RWPE1 (cell line): ENCODE data around the gene DDX24.

Experiments
- CTCF ChIA-PET: fragments of 350-600 bp; sonication (Branson Sonifier 250); formaldehyde crosslinking; extraction: SDS; loops from one replicate; lab custom pipeline; 2021; lab: Yijun Ruan, JAX
- POLR2A ChIA-PET: fragments of 400-600 bp; formaldehyde crosslinking; extraction: SDS; loops from one replicate; lab custom pipeline; 2020; ENCODE audit warnings: antibody characterized with exemption; ENCODE audit not compliant: low non-redundant PET; lab: Yijun Ruan, JAX
- DNase-seq: peaks from one replicate; pipeline ENCODE4 v3.0.0; 2012; ENCODE audit warnings: low spot score
- H3K27ac ChIP-seq: fragments of 450-650 bp; 2 replicates; pipeline ENCODE4 v1.5.1; 2017
- TF ChIP-seq, protein P1 (sequence below): fragments of 450-650 bp; conservative IDR thresholded peaks from 2 replicates; pipeline ENCODE4 v1.5.1; 2017; ENCODE audit warnings: low read depth, mild to moderate bottlenecking

Gene DDX24

DNA sequence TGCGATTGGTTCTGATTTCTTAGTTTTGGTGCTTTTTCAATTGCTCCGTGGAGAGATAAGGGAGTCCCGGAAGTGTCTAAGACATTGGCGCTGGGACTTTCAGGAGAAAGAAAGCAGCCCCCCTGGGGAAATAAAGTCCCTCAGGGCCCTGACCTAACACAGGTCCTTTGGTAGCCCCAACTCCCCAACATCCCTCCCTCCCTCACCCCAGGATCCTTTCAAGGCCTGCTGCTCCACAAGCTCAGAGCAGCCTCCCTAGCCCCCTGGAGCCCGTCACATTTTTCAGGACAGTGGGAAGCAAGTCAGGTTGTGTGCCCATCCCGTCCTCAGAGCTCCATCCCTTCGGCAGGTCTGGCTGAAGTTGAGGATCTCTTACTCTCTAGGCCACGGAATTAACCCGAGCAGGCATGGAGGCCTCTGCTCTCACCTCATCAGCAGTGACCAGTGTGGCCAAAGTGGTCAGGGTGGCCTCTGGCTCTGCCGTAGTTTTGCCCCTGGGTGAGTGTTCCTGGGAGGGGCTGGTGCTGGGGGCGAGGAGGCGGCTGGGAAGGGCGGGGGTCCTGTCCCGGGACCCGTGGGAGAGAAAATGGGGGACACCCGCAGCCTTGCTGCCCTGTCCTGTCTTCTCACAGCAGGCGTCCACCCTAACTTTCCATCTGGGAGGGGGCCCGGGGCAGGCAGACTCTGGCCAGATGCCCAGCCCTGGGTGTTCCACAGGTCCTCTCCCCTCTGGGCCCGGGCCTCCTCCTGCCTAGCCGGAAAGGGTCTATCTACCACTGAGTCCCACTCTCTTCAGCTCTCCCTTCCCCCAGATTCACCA lies 30.5 kb upstream of the DDX24 start:
- ChIA-PET POLR2A (no interaction called here), CTCF (no interaction called here)
- TF ChIP-seq, protein P1, sequence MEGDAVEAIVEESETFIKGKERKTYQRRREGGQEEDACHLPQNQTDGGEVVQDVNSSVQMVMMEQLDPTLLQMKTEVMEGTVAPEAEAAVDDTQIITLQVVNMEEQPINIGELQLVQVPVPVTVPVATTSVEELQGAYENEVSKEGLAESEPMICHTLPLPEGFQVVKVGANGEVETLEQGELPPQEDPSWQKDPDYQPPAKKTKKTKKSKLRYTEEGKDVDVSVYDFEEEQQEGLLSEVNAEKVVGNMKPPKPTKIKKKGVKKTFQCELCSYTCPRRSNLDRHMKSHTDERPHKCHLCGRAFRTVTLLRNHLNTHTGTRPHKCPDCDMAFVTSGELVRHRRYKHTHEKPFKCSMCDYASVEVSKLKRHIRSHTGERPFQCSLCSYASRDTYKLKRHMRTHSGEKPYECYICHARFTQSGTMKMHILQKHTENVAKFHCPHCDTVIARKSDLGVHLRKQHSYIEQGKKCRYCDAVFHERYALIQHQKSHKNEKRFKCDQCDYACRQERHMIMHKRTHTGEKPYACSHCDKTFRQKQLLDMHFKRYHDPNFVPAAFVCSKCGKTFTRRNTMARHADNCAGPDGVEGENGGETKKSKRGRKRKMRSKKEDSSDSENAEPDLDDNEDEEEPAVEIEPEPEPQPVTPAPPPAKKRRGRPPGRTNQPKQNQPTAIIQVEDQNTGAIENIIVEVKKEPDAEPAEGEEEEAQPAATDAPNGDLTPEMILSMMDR, result no peak
- H3K27ac ChIP-seq, result peak overlapping the region; percentile 55
- no peak for DNase-seq

DNA sequence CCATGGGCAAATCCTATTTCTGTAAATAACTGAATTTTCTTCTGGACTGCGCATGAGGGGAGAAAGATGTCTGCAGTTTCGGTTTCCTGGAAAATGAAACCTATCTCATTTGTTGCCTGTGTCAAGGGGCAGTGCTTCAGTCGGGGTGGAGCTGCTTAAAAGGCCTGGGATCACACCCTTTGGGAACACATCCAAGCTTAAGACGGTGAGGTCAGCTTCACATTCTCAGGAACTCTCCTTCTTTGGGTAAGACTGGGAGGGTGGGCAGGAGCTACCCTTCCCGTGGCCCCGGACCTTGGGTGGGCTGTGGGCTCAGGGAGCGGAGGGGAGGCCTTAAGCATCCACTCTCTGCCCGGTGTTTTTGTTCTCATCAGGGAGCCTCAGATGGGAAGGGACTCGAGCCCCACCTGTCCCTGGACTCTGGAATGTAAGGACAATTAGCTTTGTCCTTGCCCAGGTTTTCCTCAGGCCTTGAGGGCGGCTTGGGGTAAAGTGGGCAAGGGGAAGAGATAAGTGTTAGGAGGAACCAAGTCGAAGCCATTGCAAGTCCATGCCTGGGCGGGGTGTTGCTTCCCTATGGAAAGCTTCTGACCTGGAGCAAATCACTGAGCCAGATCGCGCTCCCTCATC lies 29.7 kb upstream of the DDX24 start, which contains the start of gene IFI27:
Gene IFI27 (plus strand): TSS at position 185 of the 630 bp plus-strand sequence.
- CTCF ChIA-PET, result interaction anchor here (0.6 kb wide), 1 partner anchor 85 kb away, joined by 4 read pairs; the partner anchor contains the start of gene OTUB2
- DNase-seq, result peak; percentile 73
- POLR2A ChIA-PET, result no interaction called here
- H3K27ac ChIP-seq, result peak within 1 kb of the TSS; percentile 55
- TF ChIP-seq, protein P1, result no peak

DNA sequence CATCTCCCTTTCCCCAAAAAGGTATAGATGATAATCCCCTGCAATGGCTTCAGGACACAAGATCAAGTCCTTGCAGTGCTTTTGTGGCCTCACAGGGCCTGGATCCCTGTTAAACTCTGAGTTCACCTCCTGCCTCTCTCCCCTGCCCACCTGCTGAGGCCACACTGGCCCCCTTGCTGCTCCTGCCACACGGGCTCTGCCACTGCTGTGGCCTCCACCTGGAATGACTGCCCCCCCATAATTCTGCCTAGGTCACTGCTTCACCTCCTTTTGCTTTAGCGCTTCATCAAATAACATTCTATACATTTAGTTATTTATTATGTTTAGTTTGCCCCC lies 28.9 kb upstream of the DDX24 start:
- ChIA-PET CTCF (interaction anchor here (0.5 kb wide), 1 partner anchor 169 kb away, joined by 3 read pairs; no protein-coding TSS in a partner anchor), POLR2A (no interaction called here)
- no peak for DNase-seq
- TF ChIP-seq, protein P1, result no peak
- peak overlapping the region; percentile 30; the same call in 1 of the 2 replicates for H3K27ac ChIP-seq

DNA sequence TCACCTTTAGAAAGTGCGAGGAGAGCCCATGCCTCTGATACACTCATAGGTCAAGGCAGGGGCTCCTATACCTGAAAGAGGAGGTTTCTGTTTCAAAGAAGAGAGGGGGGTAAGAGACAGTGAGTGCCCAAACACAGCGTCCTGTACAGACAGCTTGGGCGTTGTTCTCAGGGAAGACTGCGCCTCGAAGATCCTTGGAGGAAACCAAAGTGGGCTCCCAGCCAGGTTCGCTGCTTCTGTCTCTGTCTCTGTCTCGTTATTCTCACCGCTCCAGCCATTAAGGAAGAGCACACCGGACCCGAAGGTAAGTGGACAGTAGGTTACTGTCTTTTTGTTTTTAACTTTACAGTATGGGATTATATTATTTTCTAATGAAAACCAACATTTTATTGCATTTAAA lies 23.7 kb upstream of the DDX24 start:
- POLR2A ChIA-PET, result no interaction called here
- no peak for DNase-seq
- no peak overlapping the region for H3K27ac ChIP-seq
- CTCF ChIA-PET, result interaction anchor here (1.1 kb wide), 1 partner anchor 22 kb away, joined by 3 read pairs; no protein-coding TSS in a partner anchor
- TF ChIP-seq, protein P1, result no peak

DNA sequence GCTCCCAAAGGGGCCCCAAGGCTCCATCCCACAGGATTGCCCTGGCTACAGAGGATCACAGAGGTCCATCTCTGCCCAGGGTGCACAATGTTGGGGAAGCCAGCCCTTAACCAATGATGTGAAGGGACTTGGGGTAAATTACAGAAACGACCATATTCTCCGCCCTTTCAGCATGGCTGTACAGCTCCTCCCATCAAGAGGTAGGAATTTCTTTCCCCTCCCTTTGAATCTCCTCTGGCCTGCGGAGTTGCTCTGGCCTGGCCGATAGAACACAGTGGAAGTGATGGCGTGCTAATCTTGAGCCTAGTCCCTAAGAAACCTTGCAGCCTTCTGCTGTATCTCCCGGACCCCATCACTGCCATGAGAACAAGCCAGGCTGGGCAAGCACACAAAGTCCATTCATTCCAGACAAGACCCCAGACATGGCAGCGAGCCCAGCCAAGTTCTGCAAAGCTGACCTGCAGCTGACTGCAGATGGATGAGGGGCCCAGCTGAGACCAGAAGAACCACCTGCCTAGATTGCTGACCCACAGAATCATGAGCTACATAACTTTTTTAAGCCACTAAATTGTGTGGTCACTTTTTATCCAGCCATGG lies 22.6 kb upstream of the DDX24 start:
- no peak overlapping the region for H3K27ac ChIP-seq
- TF ChIP-seq, protein P1, result no peak
- CTCF ChIA-PET, result no interaction called here
- POLR2A ChIA-PET, result no interaction called here
- no peak for DNase-seq

DNA sequence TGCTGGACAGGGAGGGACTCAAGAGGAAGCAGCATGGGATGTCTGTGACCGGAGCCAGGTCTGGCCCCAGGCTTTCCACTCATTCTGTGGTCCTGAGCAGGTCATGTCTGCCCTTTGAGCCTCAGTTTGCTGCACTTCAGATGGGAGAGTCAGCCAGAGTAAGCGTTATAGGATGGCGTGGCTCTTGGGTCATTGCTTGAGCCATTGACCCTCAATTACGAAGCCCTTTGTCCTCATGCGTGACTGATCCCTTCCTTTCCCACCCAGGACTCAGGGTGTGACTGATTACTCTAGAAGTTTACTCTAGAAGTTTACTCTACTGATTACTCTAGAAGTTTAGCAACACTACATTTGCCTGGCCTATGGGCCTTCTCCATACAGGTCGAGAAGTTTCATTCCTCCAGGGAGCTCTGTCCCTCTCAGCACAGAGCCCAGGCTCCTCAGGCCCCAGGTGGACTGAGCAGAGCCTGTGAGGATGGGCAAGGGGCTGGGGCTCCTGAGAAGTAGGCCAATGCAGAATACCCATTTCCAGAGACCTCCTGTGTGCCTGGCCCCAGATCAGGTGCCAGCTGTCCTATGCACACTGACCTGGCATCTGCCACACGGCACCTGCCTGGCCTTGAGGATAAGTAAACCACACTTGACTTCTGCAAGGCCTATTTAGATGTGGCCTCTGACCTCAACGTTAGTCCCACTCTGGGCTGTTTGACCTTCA lies 21.9 kb upstream of the DDX24 start:
- ChIA-PET CTCF (no interaction called here), POLR2A (no interaction called here)
- H3K27ac ChIP-seq, result no peak overlapping the region
- no peak for DNase-seq
- TF ChIP-seq, protein P1, result no peak
